K562 (cell line): ENCODE measurements around the gene DCTN5. TPM values are rescaled to one million over a fixed set of nuclear protein-coding genes. Genes with fewer than 3 reads are reported as not detected.
A peak's percentile ranks its signal among the peaks of the same experiment; 100 is the strongest.

Experiments
- ATAC-seq: fragments of 200-7000 bp; cut with Tn5 transposase; 3 replicates; pipeline ENCODE4 v1.9.1; 2020; ENCODE audit warnings: moderate library complexity
- BruUV-seq: library from RNA; stranded (reverse); fragments of 400-500 nt; replicated peaks from 2 replicates; lab custom pipeline; 2021; lab: Mats Ljungman, UMichigan
- CTCF ChIA-PET: fragments of 300-600 bp; formaldehyde crosslinking; extraction: SDS; loops from one replicate; lab custom pipeline; 2021; ENCODE audit warnings: low intra/inter-chr PET ratio; lab: Yijun Ruan, JAX
- POLR2A ChIA-PET: fragments of 300-600, 350-650 bp; sonication (Branson Sonifier 250); formaldehyde crosslinking; extraction: SDS; loops from one replicate; lab custom pipeline; 2021; ENCODE audit warnings: antibody characterized with exemption, inconsistent platforms; lab: Yijun Ruan, JAX
- DNase-seq, 4 experiments: peaks; one replicate each; pipeline versions ENCODE4 v3.0.0 to v3.0.0-alpha.2; 2011 to 2018; ENCODE audit warnings: low spot score in 3 of 4, mixed read lengths in 3 of 4; ENCODE audit errors: extremely low read depth in 1 of 4
- FAIRE-seq: peaks from 2 replicates; lab custom pipeline; 2011; peaks lifted over from hg19 to GRCh38; lab: Jason Lieb, UNC
- H2AFZ ChIP-seq: 2 replicates; pipeline ENCODE4 v1.6.0; 2011; ENCODE audit warnings: low read depth, low read length, control low read depth, inconsistent platforms
- H3K27ac ChIP-seq: fragments of 200-600 bp; 3 replicates; pipeline ENCODE4 v1.8.0; 2011; ENCODE audit warnings: low read depth, mild to moderate bottlenecking, control low read depth, inconsistent platforms, low read length, moderate library complexity, mixed read lengths; ENCODE audit errors: extremely low read depth
- H3K27me3 ChIP-seq, 2 experiments: fragments of 300-600 bp in 1 of 2; 2 replicates in 1 of 2; 3 replicates in 1 of 2; pipeline versions ENCODE4 v1.6.0 to v1.8.0; 2011; ENCODE audit warnings: inconsistent platforms in 2 of 2, low read length in 2 of 2, mild to moderate bottlenecking in 1 of 2, mixed read lengths in 1 of 2, moderate library complexity in 1 of 2; ENCODE audit not compliant: control insufficient read depth in 2 of 2, insufficient read depth in 2 of 2
- H3K36me3 ChIP-seq: fragments of 300-600 bp; 3 replicates; pipeline ENCODE4 v1.8.0; 2011; ENCODE audit warnings: mild to moderate bottlenecking, low read length, inconsistent platforms; ENCODE audit not compliant: control insufficient read depth, insufficient read depth
- H3K4me1 ChIP-seq, 2 experiments: fragments of 200-600 bp in 1 of 2; replicated peaks in 1 of 2; 2 replicates in 1 of 2; 3 replicates in 1 of 2; pipeline versions ENCODE4 v1.5.1 to v1.8.0; 2011; ENCODE audit warnings: inconsistent platforms in 2 of 2, low read length in 2 of 2, mild to moderate bottlenecking in 1 of 2, mixed read lengths in 1 of 2, moderate library complexity in 1 of 2; ENCODE audit not compliant: control insufficient read depth in 2 of 2, insufficient read depth in 2 of 2
- H3K4me2 ChIP-seq: 2 replicates; pipeline ENCODE4 v1.6.1; 2011; ENCODE audit warnings: low read length, control low read depth, inconsistent platforms, mixed read lengths; ENCODE audit not compliant: insufficient read depth
- H3K4me3 ChIP-seq: fragments of 200-600 bp; sonication (generic), shearing (Covaris generic); 2 replicates; pipeline ENCODE4 v1.5.1; 2016; ENCODE audit warnings: control low read depth, inconsistent platforms
- H3K79me2 ChIP-seq: fragments of 200-600 bp; 3 replicates; pipeline ENCODE4 v1.8.0; 2011; ENCODE audit warnings: low read length, inconsistent platforms; ENCODE audit not compliant: control insufficient read depth, insufficient read depth
- H3K9ac ChIP-seq, 2 experiments: 2 replicates each; pipeline versions ENCODE4 v1.6.0 to v1.6.1; 2011; ENCODE audit warnings: low read depth in 2 of 2, low read length in 2 of 2, control low read depth in 1 of 2, inconsistent platforms in 1 of 2, mild to moderate bottlenecking in 1 of 2, mixed read lengths in 1 of 2; ENCODE audit not compliant: insufficient read depth in 1 of 2
- H3K9me1 ChIP-seq: one replicate; pipeline ENCODE4 v1.6.0; 2011; ENCODE audit warnings: inconsistent platforms, mild to moderate bottlenecking, low read length, moderate library complexity; ENCODE audit not compliant: control insufficient read depth, insufficient read depth
- H3K9me3 ChIP-seq: replicated peaks from 2 replicates; pipeline ENCODE4 v1.5.1; 2011; ENCODE audit warnings: low read depth, low read length, inconsistent platforms; ENCODE audit not compliant: control insufficient read depth, insufficient read depth
- H4K20me1 ChIP-seq: replicated peaks from 2 replicates; pipeline ENCODE4 v1.6.1; 2011; ENCODE audit warnings: low read length, inconsistent platforms, mixed read lengths; ENCODE audit not compliant: control insufficient read depth, insufficient read depth
- HDAC3 ChIP-seq: fragments of 450-650 bp; IDR thresholded peaks from 2 replicates; pipeline ENCODE4 v1.6.1; 2018; ENCODE audit warnings: borderline replicate concordance, mild to moderate bottlenecking, moderate library complexity; ENCODE audit not compliant: partially characterized antibody
- HES1 ChIP-seq: fragments of 450-650 bp; IDR thresholded peaks from 2 replicates; pipeline ENCODE4 v1.6.1; 2016; ENCODE audit warnings: low read depth, mild to moderate bottlenecking, moderate library complexity
- KDM1A ChIP-seq, 2 experiments: fragments of 450-650 bp; IDR thresholded peaks; 2 replicates each; pipeline ENCODE4 v1.6.1; 2016; ENCODE audit warnings: mild to moderate bottlenecking in 2 of 2
- PREB ChIP-seq: sonication (generic); formaldehyde crosslinking; IDR thresholded peaks from 2 replicates; pipeline ENCODE4 v1.8.1; 2023; ENCODE audit warnings: mild to moderate bottlenecking, missing genetic modification reagents
- RBM25 ChIP-seq: fragments of 200-400 bp; formaldehyde crosslinking; IDR thresholded peaks from 2 replicates; pipeline ENCODE4 v1.6.1; 2018; ENCODE audit warnings: low read length, low read depth, moderate library complexity; ENCODE audit not compliant: severe bottlenecking
- RFX5 ChIP-seq: IDR thresholded peaks from 2 replicates; pipeline ENCODE4 v1.6.1; 2011; ENCODE audit warnings: low read depth, mild to moderate bottlenecking, improper control_type of control experiment, low read length
- RHOXF2B ChIP-seq: fragments of 250-450 bp; sonication (Bioruptor Pico); conservative IDR thresholded peaks from 2 replicates; pipeline ENCODE4 v1.5.1; 2021
- SAFB2 ChIP-seq: fragments of 200-400 bp; formaldehyde crosslinking; IDR thresholded peaks from 2 replicates; pipeline ENCODE4 v1.6.1; 2018; ENCODE audit warnings: borderline replicate concordance, low read length, low read depth, moderate library complexity; ENCODE audit not compliant: severe bottlenecking
- UBTF ChIP-seq, 2 experiments: IDR thresholded peaks; 2 replicates each; pipeline ENCODE4 v1.6.1; 2012; ENCODE audit warnings: improper control_type of control experiment in 2 of 2, low read depth in 2 of 2, low read length in 2 of 2, borderline replicate concordance in 1 of 2
- YY1 ChIP-seq, 3 experiments: IDR thresholded peaks; 2 replicates each; pipeline ENCODE4 v1.6.1; 2011; ENCODE audit warnings: low read length in 2 of 3, mild to moderate bottlenecking in 2 of 3, moderate library complexity in 2 of 3, borderline replicate concordance in 1 of 3, control low read depth in 1 of 3, low read depth in 1 of 3; ENCODE audit not compliant: insufficient read depth in 3 of 3, insufficient replicate concordance in 2 of 3, control insufficient read depth in 1 of 3, insufficient read length in 1 of 3; ENCODE audit errors: extremely low read depth in 1 of 3
- ZNF121 ChIP-seq: sonication (generic); formaldehyde crosslinking; conservative IDR thresholded peaks from 2 replicates; pipeline ENCODE4 v1.8.0; 2022; ENCODE audit warnings: missing genetic modification reagents
- WGBS: fragments of 100-300 bp; shearing (Covaris generic); methylation state at CpG from one replicate; pipeline ENCODE4 v1.1.6; 2016; ENCODE audit warnings: low coverage, mixed read lengths; ENCODE audit not compliant: insufficient coverage; ENCODE audit errors: missing lambda C conversion rate; 5-methylcytosine and 5-hydroxymethylcytosine counted together
- in situ Hi-C: fragments of 300-500 bp; cut with MboI; formaldehyde crosslinking; loops from 4 replicates; pipeline ENCODE4 v1.15.0; 2018; ENCODE audit warnings: inconsistent platforms, mixed read lengths
- intact Hi-C: fragments of 100-400 bp; cut with micrococcal nuclease; formaldehyde crosslinking; loops from 2 replicates; pipeline ENCODE4 v1.14.2; 2022
- polyA plus RNA-seq, 8 experiments: library from polyadenylated mRNA; depleted of rRNA in 4 of 8; stranded (reverse) in 5 of 8; unstranded in 3 of 8; fragments of >200 nt; fragmentation: Nextera tagmentation in 2 of 8; fragmentation: Illumina TruSeq in 1 of 8; extraction: Ambion mirVana in 2 of 8; extraction: Trizol in 1 of 8; gene quantifications; 2 replicates each; pipeline versions ENCODE4 v1.2.1 to v1.2.3, GENCODE V29; 2011 to 2014; ENCODE audit warnings: inconsistent platforms in 1 of 8, missing spikeins in 1 of 8
- total RNA-seq, 7 experiments: library from RNA; depleted of rRNA in 6 of 7; stranded (reverse); fragments of >200 nt in 6 of 7; fragmentation: Illumina TruSeq in 2 of 7; extraction: Trizol in 2 of 7; gene quantifications; 2 replicates each; pipeline versions ENCODE4 v1.2.1 to v1.2.3, GENCODE V29; 2011 to 2021; ENCODE audit warnings: low replicate concordance in 1 of 7

Gene DCTN5
- total and polyA plus RNA-seq, 9 of the 15 experiments (the other 6 are each of a cell fraction or from before 2014, with no cell fraction given) = 35.8 to 149 (median 75.9) TPM

- intact Hi-C loops = no loop called here
- Histone ChIP-seq H3K9me3 (peaks cover 3% of the 10 kb centered on the region), H3K36me3 (no peaks in the 10 kb centered on the region), H3K4me1 (peaks cover 13 to 18% of the 10 kb centered on the region in 2 experiments; a peak in 4 of 5 replicates), H3K27me3 (no peaks in the 10 kb centered on the region), H3K4me2 (peak overlapping the region; percentile 15; the same call in 1 of the 2 replicates), H3K27ac (no peak overlapping the region), H3K9ac (no peak overlapping the region), H3K9me1 (no peaks in the 10 kb centered on the region), H2AFZ (peak overlapping the region; percentile 78), H3K79me2 (no peaks in the 10 kb centered on the region), H4K20me1 (no peaks in the 10 kb centered on the region), H3K4me3 (no peak overlapping the region)
- in situ Hi-C loops = no loop called here
- TF ChIP-seq SAFB2 (no peak), RFX5 (no peak), RHOXF2B (no peak), HDAC3 (no peak), RBM25 (peak; percentile 30), YY1 (IDR thresholded peaks at IDR 0.05; ENCODE audit: borderline replicate concordance in 1 of 3, control insufficient read depth in 1 of 3, extremely low read depth in 1 of 3, insufficient read depth in 3 of 3, insufficient read length in 1 of 3, insufficient replicate concordance in 2 of 3, low read depth in 1 of 3, low read length in 2 of 3) (no peak), ZNF121 (CRISPR knock-in tag) (peak; percentile 88), HES1 (no peak), PREB (CRISPR knock-in tag) (no peak), UBTF (IDR thresholded peaks at IDR 0.05; ENCODE audit: borderline replicate concordance in 1 of 2, low read depth in 2 of 2, low read length in 2 of 2) (no peak), KDM1A (IDR thresholded peaks at IDR 0.05) (peak in 1 of 2 experiments; percentile 15; a peak in 1 of 4 replicates)
- POLR2A ChIA-PET = interaction anchor here (1.9 to 6.1 kb wide), 2 partner anchors 9 to 15 kb away, joined by 13 to 56 read pairs; no protein-coding TSS in a partner anchor
- no TSS peak for BruUV-seq
- CTCF ChIA-PET = no interaction called here
- WGBS = 69% methylated on average over 2 of the region's 2 CpGs
- ATAC-seq (no peak), DNase-seq (no peak), FAIRE-seq (no peak)
Measured at GRCh38 chr16:23700093-23700492, 58.8 kb downstream of the DCTN5 start.
